CD14-positive monocyte (primary cell): Measurements from ENCODE around the gene RNF151. TPM values are rescaled to one million over a fixed set of nuclear protein-coding genes. Genes with fewer than 3 reads are reported as not detected.

Experiments used
- DNase-seq, 3 donors: peaks; one replicate each; pipeline ENCODE4 v3.0.0-alpha.2; 2011 to 2022
- H2AFZ ChIP-seq: 2 replicates; pipeline ENCODE4 v1.6.0; 2012; ENCODE audit warnings: mild to moderate bottlenecking, low read depth, low read length, inconsistent platforms; ENCODE audit not compliant: insufficient read depth, poor library complexity, severe bottlenecking
- H3K27ac ChIP-seq, 2 donors: 1 replicate in 1 of 2; 2 replicates in 1 of 2; pipeline ENCODE4 v1.5.1; 2012 to 2013; ENCODE audit warnings: low read length in 2 of 2, control low read depth in 1 of 2, inconsistent platforms in 1 of 2, low read depth in 1 of 2, mild to moderate bottlenecking in 1 of 2
- H3K27me3 ChIP-seq, 2 donors: one replicate each; pipeline versions ENCODE4 v1.6.0 to v1.6.1; 2011 to 2013; ENCODE audit warnings: low read length in 2 of 2; ENCODE audit not compliant: control insufficient read depth in 2 of 2, insufficient read depth in 2 of 2
- H3K36me3 ChIP-seq, 2 donors: replicated peaks in 1 of 2; 1 replicate in 1 of 2; 2 replicates in 1 of 2; pipeline versions ENCODE4 v1.5.1 to v1.6.1; 2012 to 2013; ENCODE audit warnings: low read length in 2 of 2, control low read depth in 1 of 2, inconsistent platforms in 1 of 2, mild to moderate bottlenecking in 1 of 2; ENCODE audit not compliant: insufficient read depth in 2 of 2, control insufficient read depth in 1 of 2
- H3K4me1 ChIP-seq, 2 donors: 1 replicate in 1 of 2; 2 replicates in 1 of 2; pipeline versions ENCODE4 v1.5.1 to v1.6.1; 2012 to 2013; ENCODE audit warnings: low read length in 2 of 2, control low read depth in 1 of 2, inconsistent platforms in 1 of 2, mild to moderate bottlenecking in 1 of 2, moderate library complexity in 1 of 2; ENCODE audit not compliant: insufficient read depth in 2 of 2, control insufficient read depth in 1 of 2
- H3K4me2 ChIP-seq: replicated peaks from 2 replicates; pipeline ENCODE3; 2012; ENCODE audit warnings: low read length, moderate library complexity, mild to moderate bottlenecking; ENCODE audit not compliant: poor library complexity, severe bottlenecking; ENCODE audit errors: extremely low read depth
- H3K4me3 ChIP-seq, 3 experiments: fragments of 200-600 bp in 1 of 3; sonication (generic) in 1 of 3; replicated peaks in 1 of 3; 1 replicate in 2 of 3; 2 replicates in 1 of 3; pipeline ENCODE4 v1.5.1; 2011 to 2013; ENCODE audit warnings: low read length in 3 of 3, mild to moderate bottlenecking in 3 of 3, control low read depth in 2 of 3, low read depth in 2 of 3, inconsistent platforms in 1 of 3, moderate library complexity in 1 of 3
- H3K79me2 ChIP-seq: 2 replicates; pipeline ENCODE4 v1.6.0; 2012; ENCODE audit warnings: mild to moderate bottlenecking, control low read depth, inconsistent platforms, low read length, moderate library complexity; ENCODE audit not compliant: insufficient read depth
- H3K9ac ChIP-seq: 2 replicates; pipeline ENCODE4 v1.6.0; 2017; ENCODE audit warnings: low read length, mild to moderate bottlenecking; ENCODE audit not compliant: insufficient read depth, poor library complexity, severe bottlenecking
- H3K9me3 ChIP-seq, 2 donors: replicated peaks in 1 of 2; 1 replicate in 1 of 2; 2 replicates in 1 of 2; pipeline versions ENCODE4 v1.5.1 to v1.6.1; 2012 to 2013; ENCODE audit warnings: low read length in 2 of 2, control low read depth in 1 of 2; ENCODE audit not compliant: control insufficient read depth in 1 of 2, insufficient read depth in 1 of 2
- H4K20me1 ChIP-seq: 2 replicates; pipeline ENCODE4 v1.6.0; 2012; ENCODE audit warnings: mild to moderate bottlenecking, low read length, control low read depth, moderate library complexity; ENCODE audit not compliant: insufficient read depth
- H3K27ac Mint-ChIP-seq, 7 donors: one replicate each; pipeline ENCODE4 v1.8.0; 2020; ENCODE audit warnings: mild to moderate bottlenecking in 7 of 7, mixed read lengths in 7 of 7, moderate library complexity in 6 of 7, inconsistent platforms in 2 of 7
- H3K27me3 Mint-ChIP-seq, 3 donors: one replicate each; pipeline ENCODE4 v1.8.0; 2021 to 2022; ENCODE audit warnings: low read depth in 3 of 3, mild to moderate bottlenecking in 3 of 3, mixed read lengths in 3 of 3, moderate library complexity in 3 of 3, inconsistent platforms in 1 of 3
- H3K36me3 Mint-ChIP-seq, 2 donors: one replicate each; pipeline ENCODE4 v1.8.0; 2020; ENCODE audit warnings: mixed read lengths in 2 of 2, inconsistent platforms in 1 of 2, mild to moderate bottlenecking in 1 of 2
- H3K4me1 Mint-ChIP-seq: one replicate; pipeline ENCODE4 v1.8.0; 2020; ENCODE audit warnings: mild to moderate bottlenecking, mixed read lengths
- H3K4me3 Mint-ChIP-seq, 2 donors: one replicate each; pipeline ENCODE4 v1.8.0; 2020; ENCODE audit warnings: mild to moderate bottlenecking in 2 of 2, mixed read lengths in 2 of 2, moderate library complexity in 1 of 2
- H3K9me3 Mint-ChIP-seq, 7 donors: one replicate each; pipeline ENCODE4 v1.8.0; 2020 to 2022; ENCODE audit warnings: mixed read lengths in 7 of 7, mild to moderate bottlenecking in 6 of 7, moderate library complexity in 6 of 7, inconsistent platforms in 2 of 7
- CTCF ChIP-seq: fragments of 200-600 bp; IDR thresholded peaks from one replicate; pipeline ENCODE4 v1.8.0; 2022; ENCODE audit warnings: antibody characterized with exemption, mild to moderate bottlenecking
- WGBS: methylation state at CpG from one replicate; pipeline ENCODE4 v1.1.5; 2013; ENCODE audit warnings: missing lambda C conversion rate; ENCODE audit not compliant: insufficient coverage; 5-methylcytosine and 5-hydroxymethylcytosine counted together
- intact Hi-C, 2 donors: fragments of 100-400 bp; cut with micrococcal nuclease; formaldehyde crosslinking; loops; one replicate each; pipeline versions ENCODE4 v1.15.0 to v1.15.1; 2023
- polyA plus RNA-seq, 3 donors: library from polyadenylated mRNA; depleted of rRNA in 1 of 3; unstranded in 2 of 3; stranded (reverse) in 1 of 3; fragments of 300-500 nt in 2 of 3; fragments of >200 nt in 1 of 3; fragmentation: Illumina TruSeq in 2 of 3; gene quantifications; 1 replicate in 2 of 3; 2 replicates in 1 of 3; pipeline ENCODE4 v1.2.3, GENCODE V29; 2012 to 2021

RNF151 gene
- polyA plus RNA-seq, 3 donors: not detected

- H3K36me3 ChIP-seq: no peaks in the 10 kb centered on the region
- H3K4me2 ChIP-seq: no peak overlapping the region
- H3K27ac ChIP-seq: no peak overlapping the region
- H3K36me3 Mint-ChIP-seq: peaks cover 0 to 6% of the 10 kb centered on the region in 2 donors
- H3K27ac Mint-ChIP-seq: no peak overlapping the region
- WGBS: 3% methylated on average over 8 of the region's 24 CpGs
- peaks cover 0 to 15% (median 6%) of the 10 kb centered on the region in 7 donors for H3K9me3 Mint-ChIP-seq
- intact Hi-C loops: loop anchor here in 1 of 2 donors (5.0 kb wide), 1 partner anchor 66 kb away; no protein-coding TSS in a partner anchor
- TF ChIP-seq CTCF: peak; percentile 11
- no peak overlapping the region for H3K4me3 ChIP-seq
- H3K9ac ChIP-seq: no peak overlapping the region
- no peaks in the 10 kb centered on the region for H3K79me2 ChIP-seq
- H2AFZ ChIP-seq: peak overlapping the region; percentile 44
- H3K4me1 Mint-ChIP-seq: peaks cover 16% of the 10 kb centered on the region
- peak in 2 of 3 donors; percentile 8 to 44 for DNase-seq
- peak overlapping the region in 1 of 2 donors; percentile 76 for H3K4me3 Mint-ChIP-seq
- no peaks in the 10 kb centered on the region for H4K20me1 ChIP-seq
- H3K4me1 ChIP-seq: peaks cover 6 to 9% of the 10 kb centered on the region in 2 donors
- peaks cover 8 to 61% of the 10 kb centered on the region in 2 donors for H3K27me3 ChIP-seq
- H3K9me3 ChIP-seq: peaks cover 0 to 15% of the 10 kb centered on the region in 2 donors
- peaks cover 64 to 71% (median 70%) of the 10 kb centered on the region in 3 donors for H3K27me3 Mint-ChIP-seq
Measured at GRCh38 chr16:1923299-1924034, 43.2 kb upstream of the RNF151 start.

- H3K9ac ChIP-seq: no peak overlapping the region
- no peaks in the 10 kb centered on the region for H3K79me2 ChIP-seq
- 80% methylated on average over 1 of the region's 5 CpGs for WGBS
- no peaks in the 10 kb centered on the region for H3K36me3 ChIP-seq
- H3K27me3 ChIP-seq: peaks cover 3 to 55% of the 10 kb centered on the region in 2 donors
- Mint-ChIP-seq H3K36me3 (peaks cover 0 to 6% of the 10 kb centered on the region in 2 donors), H3K27ac (peak overlapping the region in 1 of 7 donors; percentile 33), H3K9me3 (peaks cover 0 to 15% (median 6%) of the 10 kb centered on the region in 7 donors), H3K27me3 (peaks cover 59 to 65% (median 65%) of the 10 kb centered on the region in 3 donors), H3K4me3 (peak overlapping the region in 1 of 2 donors; percentile 21), H3K4me1 (peaks cover 18% of the 10 kb centered on the region)
- no peak for DNase-seq
- no peaks in the 10 kb centered on the region for H4K20me1 ChIP-seq
- TF ChIP-seq CTCF: no peak
- no peak overlapping the region for H2AFZ ChIP-seq
- peaks cover 0 to 10% of the 10 kb centered on the region in 2 donors for H3K9me3 ChIP-seq
- no peak overlapping the region for H3K4me2 ChIP-seq
- no peak overlapping the region for H3K27ac ChIP-seq
- H3K4me1 ChIP-seq: peaks cover 11% of the 10 kb centered on the region in 2 donors
- intact Hi-C loops: loop anchor here in 1 of 2 donors (5.0 kb wide), 1 partner anchor 67 kb away; no protein-coding TSS in a partner anchor
- no peak overlapping the region for H3K4me3 ChIP-seq
Measured at GRCh38 chr16:1924095-1924494, 42.6 kb upstream of the RNF151 start.
